ENCODE results near the gene HHIP.

Gene HHIP, protein sequence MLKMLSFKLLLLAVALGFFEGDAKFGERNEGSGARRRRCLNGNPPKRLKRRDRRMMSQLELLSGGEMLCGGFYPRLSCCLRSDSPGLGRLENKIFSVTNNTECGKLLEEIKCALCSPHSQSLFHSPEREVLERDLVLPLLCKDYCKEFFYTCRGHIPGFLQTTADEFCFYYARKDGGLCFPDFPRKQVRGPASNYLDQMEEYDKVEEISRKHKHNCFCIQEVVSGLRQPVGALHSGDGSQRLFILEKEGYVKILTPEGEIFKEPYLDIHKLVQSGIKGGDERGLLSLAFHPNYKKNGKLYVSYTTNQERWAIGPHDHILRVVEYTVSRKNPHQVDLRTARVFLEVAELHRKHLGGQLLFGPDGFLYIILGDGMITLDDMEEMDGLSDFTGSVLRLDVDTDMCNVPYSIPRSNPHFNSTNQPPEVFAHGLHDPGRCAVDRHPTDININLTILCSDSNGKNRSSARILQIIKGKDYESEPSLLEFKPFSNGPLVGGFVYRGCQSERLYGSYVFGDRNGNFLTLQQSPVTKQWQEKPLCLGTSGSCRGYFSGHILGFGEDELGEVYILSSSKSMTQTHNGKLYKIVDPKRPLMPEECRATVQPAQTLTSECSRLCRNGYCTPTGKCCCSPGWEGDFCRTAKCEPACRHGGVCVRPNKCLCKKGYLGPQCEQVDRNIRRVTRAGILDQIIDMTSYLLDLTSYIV

DNA sequence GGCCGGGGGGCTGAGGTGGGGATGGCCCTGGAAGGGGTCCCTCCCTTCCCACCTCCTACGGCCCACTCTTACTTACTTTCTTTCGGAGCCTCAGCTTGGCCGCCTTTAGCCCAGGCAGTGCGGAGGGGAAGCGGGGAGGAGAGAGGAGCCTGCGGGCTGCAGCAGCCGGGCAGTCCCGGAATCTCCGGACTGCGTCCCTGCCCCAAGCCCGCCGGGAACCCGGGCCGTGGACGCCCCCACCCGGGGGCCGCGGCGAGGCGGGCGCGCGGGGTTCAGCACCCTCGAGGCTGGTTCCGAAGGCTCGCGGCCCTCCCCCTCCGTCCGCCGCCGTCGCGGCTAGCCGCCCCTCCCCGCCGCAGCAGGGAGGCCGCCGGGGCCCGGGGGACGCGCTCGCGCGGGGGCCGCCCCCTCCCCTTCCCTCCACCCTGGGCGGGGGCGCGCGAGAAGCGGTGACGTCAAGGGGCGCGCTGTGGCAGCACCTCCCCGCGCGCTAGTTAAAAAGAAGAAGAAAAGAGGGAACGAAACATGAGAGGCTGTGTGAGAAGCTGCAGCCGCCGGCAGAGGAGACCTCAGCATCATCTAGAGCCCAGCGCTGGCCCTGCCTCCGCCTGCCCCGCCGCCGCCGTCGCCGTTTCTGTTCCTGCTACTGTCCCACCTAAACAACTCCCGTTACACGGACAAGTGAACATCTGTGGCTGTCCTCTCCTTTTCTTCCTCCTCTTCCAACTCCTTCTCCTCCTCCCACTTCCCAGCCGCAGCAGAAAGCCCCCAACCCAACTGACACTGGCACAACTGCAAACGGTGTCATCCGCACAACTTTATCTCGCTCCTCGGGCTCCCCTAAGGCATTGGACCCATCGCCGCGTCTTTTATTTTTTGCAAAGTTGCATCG lies at the start of gene HHIP:
Gene HHIP (plus strand): TSS at position 526 of the 892 bp plus-strand sequence. CDS start 520 bp downstream, outside the sequence.
- DNase-seq (ENCODE audit: low read depth), result no peak

DNA sequence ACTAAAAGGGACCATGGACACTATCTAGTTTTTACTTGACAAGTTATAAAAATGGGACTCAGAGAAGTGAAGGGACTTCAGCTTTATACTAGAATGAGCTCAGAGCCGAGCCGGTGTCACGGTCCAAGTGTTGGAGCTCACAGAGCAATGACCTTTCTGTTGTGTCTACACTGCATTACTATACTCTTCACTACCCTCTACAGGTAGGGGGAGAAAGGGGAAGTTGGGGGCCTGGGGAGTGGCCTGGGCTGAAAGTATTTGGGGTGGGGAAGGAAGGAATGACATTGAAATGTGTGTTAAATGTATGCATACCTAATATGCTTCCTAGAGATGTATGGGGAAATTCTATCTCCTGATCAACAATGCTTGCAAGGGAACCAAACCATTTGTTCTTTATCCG lies 48.8 kb upstream of the HHIP start:
- DNase-seq (ENCODE audit: low read depth), result no peak

GRCh38 chr4:144599621-144600020 lies 46.3 kb upstream of the HHIP start:
- no peak for DNase-seq (ENCODE audit: low read depth)

DNA sequence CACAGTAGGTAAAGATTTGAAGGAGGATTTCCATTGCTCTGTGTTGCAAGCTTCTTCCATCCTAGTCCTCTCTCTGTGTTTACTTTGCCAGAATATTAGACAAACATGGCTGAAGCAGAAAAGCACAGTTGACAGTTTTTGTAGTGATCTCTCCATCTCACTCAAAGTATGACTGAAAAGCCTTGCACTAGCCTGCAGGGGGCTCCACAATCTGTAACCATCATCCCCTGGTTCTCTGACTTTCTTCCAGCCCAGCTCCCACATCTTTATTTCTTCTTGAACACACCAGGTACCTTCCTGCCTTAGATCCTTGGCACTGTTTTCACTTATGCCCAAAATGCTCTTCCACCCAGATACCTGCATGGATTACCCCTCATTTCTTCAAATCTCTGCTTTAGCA lies 34.1 kb upstream of the HHIP start:
- DNase-seq (ENCODE audit: low read depth), result no peak

DNA sequence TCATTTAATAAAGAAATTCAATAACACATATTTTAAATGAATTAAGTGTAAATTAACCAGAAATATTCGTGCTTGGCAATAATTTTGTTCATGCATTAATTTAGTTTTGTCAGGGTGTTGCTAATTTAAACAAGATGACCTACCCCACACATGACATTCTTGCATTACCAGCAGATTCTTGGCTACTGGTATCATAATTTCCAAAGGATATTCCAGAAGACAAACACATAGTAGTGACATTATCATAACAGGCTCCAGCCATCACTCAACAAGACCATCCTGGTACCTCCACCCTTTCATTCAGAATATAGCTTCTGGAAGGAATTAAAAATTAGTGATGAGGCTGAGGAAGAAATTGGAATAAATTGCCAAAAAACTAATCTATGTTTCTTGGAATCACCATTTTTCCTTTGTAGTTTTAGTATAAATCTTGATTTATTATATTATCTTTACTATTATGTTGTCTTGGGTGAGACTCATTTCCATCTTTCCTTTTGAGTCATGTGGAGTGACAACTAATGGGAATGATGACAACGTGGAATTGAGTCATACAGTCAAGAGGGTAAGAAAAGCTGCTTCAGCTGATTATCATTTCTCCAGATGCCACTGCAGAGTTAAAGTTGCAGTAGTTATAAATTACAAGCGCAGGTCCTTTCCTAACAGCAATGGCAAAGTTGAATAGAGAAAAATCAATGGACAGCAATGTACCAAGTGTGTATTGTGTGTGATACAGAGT lies 30.9 kb upstream of the HHIP start:
- no peak for DNase-seq (ENCODE audit: low read depth)

- DNase-seq (ENCODE audit: low read depth), result no peak
Measured at GRCh38 chr4:144621681-144622080, 24.3 kb upstream of the HHIP start.

GRCh38 chr4:144627663-144628076 lies 18.3 kb upstream of the HHIP start:
- no peak for DNase-seq (ENCODE audit: low read depth)

DNA sequence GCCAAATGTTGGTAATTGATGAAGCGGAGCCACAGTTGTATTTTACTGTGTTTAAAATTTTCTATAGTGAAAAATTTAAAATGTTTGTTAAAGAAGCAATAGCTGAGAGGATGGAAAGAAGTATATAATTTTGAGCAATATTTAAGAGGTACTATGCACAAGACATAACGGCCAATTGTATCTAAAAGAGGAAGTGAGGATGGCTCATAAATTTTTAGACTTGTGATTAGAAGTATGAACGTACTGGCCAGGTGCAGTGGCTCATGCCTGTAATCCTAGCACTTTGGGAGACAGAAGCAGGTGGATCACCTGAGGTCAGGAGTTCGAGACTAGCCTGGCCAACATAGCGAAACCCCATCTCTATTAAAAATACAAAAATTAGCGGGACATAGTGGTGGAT lies 12.7 kb upstream of the HHIP start:
- DNase-seq (ENCODE audit: low read depth), result no peak

DNA sequence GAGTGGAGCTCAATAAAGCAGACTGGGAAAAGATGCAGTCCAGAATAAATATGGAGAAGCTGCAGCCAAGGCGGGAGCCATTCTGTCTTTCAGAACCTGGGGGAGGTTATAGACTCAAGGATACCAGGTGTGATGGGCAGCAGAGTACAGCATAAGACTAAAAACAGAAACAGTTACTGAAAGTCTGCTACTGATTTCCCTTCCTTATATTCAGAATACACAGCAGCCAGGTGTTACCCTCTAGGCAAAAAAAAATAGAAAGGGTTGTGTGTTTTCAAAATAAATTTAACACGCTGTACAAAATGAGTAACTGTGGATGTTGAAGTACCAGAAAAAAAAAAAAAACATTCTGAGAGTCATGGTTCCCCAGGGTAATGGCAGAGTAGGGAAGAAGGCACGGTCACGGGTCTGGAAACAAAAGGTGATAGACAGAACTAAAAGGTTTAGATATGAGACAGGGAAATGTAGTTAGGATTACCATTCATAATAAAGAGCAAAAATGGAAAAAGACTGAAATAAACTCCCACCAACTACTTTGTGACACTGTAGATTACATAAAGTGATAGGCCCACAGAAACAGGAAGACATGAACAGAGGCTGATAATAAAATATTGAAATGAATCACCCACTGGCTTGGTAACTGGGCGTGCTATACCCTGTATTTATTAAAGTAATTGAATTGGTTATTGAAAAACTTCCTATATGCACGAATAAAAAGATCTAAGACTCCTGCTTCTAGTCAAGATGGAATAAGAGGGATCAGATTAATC lies 10.8 kb upstream of the HHIP start:
- no peak for DNase-seq (ENCODE audit: low read depth)

GRCh38 chr4:144644368-144645101 lies 1.4 kb upstream of the HHIP start:
- DNase-seq (ENCODE audit: low read depth), result no peak

DNA sequence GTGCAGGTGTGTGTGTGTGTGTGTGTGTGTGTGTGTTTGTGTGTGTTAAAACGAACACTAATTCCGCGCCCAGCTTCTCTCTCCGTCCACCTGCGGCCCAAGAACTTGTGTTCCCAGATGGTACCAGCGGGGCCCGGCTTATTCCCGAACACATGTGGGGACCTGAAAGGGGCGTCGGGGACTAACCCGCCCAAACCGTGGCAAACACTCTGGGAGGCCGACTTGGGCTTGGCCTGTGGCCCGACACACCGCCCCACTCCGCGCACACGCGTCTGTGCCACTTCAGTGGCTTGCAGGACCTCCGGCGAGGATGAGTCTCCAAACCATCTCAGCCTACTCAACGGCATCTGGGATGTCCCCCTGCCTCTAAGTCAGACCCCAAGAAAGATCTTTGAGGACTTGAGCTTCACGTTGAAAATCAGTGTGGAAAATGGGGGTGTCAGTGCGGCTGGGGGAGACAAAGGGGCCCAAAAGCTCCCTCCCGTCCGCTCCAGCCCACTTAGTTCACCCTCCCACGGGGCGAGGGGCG lies 790 bp upstream of the HHIP start:
- DNase-seq (ENCODE audit: low read depth), result no peak

- no peak for DNase-seq (ENCODE audit: low read depth)
Measured at GRCh38 chr4:144646523-144647094, 653 bp downstream of the HHIP start.

- DNase-seq (ENCODE audit: low read depth), result no peak
Measured at GRCh38 chr4:144647095-144647561, 1.2 kb downstream of the HHIP start.

- DNase-seq (ENCODE audit: low read depth), result no peak
Measured at GRCh38 chr4:144647590-144647989, 1.6 kb downstream of the HHIP start.

- no peak for DNase-seq (ENCODE audit: low read depth)
Measured at GRCh38 chr4:144648042-144648441, 2.1 kb downstream of the HHIP start.

- DNase-seq (ENCODE audit: low read depth), result no peak
Measured at GRCh38 chr4:144649646-144650045, 3.7 kb downstream of the HHIP start.

GRCh38 chr4:144650311-144651005 lies 4.5 kb downstream of the HHIP start:
- no peak for DNase-seq (ENCODE audit: low read depth)

- DNase-seq (ENCODE audit: low read depth), result no peak
Measured at GRCh38 chr4:144653781-144654545, 8.0 kb downstream of the HHIP start.
